Keratinocyte (primary cell): ENCODE measurements around the gene ACVR1.

Experiments
- EZH2 ChIP-seq: IDR thresholded peaks from one replicate; pipeline ENCODE4 v1.6.1; 2012; ENCODE audit warnings: inconsistent platforms, mild to moderate bottlenecking, low read length, moderate library complexity
- TF ChIP-seq, protein P1 (sequence below), 3 experiments: IDR thresholded peaks in 1 of 3; conservative IDR thresholded peaks in 1 of 3; optimal IDR thresholded peaks in 1 of 3; 2 replicates in 2 of 3; 3 replicates in 1 of 3; pipeline versions ENCODE3 to v1.5.1; 2011; ENCODE audit warnings: low read length in 3 of 3, mild to moderate bottlenecking in 3 of 3, moderate library complexity in 2 of 3, control low read depth in 1 of 3, inconsistent platforms in 1 of 3; ENCODE audit not compliant: insufficient read depth in 2 of 3; ENCODE audit errors: extremely low read depth in 1 of 3

- TF ChIP-seq, protein P1, sequence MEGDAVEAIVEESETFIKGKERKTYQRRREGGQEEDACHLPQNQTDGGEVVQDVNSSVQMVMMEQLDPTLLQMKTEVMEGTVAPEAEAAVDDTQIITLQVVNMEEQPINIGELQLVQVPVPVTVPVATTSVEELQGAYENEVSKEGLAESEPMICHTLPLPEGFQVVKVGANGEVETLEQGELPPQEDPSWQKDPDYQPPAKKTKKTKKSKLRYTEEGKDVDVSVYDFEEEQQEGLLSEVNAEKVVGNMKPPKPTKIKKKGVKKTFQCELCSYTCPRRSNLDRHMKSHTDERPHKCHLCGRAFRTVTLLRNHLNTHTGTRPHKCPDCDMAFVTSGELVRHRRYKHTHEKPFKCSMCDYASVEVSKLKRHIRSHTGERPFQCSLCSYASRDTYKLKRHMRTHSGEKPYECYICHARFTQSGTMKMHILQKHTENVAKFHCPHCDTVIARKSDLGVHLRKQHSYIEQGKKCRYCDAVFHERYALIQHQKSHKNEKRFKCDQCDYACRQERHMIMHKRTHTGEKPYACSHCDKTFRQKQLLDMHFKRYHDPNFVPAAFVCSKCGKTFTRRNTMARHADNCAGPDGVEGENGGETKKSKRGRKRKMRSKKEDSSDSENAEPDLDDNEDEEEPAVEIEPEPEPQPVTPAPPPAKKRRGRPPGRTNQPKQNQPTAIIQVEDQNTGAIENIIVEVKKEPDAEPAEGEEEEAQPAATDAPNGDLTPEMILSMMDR (optimal IDR thresholded peaks at IDR 0.05 in 1 of 3, IDR thresholded peaks at IDR 0.05 in 1 of 3, conservative IDR thresholded peaks at IDR 0.05 in 1 of 3; ENCODE audit: extremely low read depth in 1 of 3, insufficient read depth in 2 of 3, low read length in 3 of 3): no peak
- TF ChIP-seq EZH2: no peak
Measured at GRCh38 chr2:157911750-157912149, 35.6 kb upstream of the ACVR1 start.
